NCI-H748 treated with DMSO at 0.1 percent for 48 hours (cell line): ENCODE results near the gene ARHGEF40.
"Not testable (repeated sequence)": the region's sequence is repeated elsewhere in the genome, so short reads cannot be mapped to it uniquely, and the experiment has no call there.

ENCODE experiments used
- DNase-seq: peaks from one replicate; lab custom pipeline; 2025; lab: John Stamatoyannopoulos, UW

The ARHGEF40 gene

GRCh38 chr14:21039585-21040369 lies 30.3 kb upstream of the ARHGEF40 start:
- no peak for DNase-seq

DNA sequence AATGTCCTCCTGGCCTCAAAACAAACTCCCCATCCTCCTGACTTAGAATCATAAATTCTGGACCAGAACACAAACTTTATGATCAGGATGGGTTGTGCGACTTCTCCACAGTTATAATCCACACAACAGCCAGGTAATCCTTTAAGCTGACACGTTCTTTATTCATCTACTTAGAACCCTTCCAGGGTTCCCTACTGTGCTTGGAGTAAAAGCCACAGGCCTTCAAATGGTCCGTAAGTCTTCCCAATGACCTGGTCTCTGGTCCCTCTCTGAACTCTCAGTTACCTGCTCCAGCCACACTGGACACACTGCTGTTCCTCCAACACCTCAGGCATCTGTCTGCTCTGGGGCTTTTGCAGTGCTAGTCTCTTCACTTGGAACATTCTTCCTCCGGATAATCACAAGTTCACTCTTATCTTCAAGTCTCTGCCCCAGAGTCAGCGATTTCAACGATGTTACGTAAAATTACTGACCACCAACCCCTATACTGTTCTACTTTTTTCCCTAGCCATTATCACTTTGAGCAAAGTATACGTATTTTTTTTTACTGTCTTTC lies 29.7 kb upstream of the ARHGEF40 start:
- DNase-seq: no peak

DNA sequence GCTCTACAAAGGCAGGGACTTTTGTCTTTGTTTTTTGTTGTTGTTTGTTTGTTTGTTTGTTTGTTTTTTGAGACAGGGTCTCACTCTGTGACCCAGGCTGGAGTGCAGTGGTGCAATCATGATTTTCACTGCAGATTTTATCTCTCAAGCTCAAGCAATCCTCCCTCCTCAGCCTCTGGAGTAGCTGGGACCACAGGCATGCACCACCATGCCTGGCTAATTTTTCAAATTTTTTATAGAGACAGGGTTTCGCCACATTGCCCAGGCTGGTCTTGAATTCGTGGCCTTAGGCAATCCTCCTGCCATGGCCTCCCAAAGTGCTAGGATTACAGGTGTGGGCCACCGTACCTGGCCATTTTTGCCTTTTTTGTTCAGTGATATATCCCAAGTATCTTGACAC lies 29.2 kb upstream of the ARHGEF40 start:
- not testable (repeated sequence) for DNase-seq

DNA sequence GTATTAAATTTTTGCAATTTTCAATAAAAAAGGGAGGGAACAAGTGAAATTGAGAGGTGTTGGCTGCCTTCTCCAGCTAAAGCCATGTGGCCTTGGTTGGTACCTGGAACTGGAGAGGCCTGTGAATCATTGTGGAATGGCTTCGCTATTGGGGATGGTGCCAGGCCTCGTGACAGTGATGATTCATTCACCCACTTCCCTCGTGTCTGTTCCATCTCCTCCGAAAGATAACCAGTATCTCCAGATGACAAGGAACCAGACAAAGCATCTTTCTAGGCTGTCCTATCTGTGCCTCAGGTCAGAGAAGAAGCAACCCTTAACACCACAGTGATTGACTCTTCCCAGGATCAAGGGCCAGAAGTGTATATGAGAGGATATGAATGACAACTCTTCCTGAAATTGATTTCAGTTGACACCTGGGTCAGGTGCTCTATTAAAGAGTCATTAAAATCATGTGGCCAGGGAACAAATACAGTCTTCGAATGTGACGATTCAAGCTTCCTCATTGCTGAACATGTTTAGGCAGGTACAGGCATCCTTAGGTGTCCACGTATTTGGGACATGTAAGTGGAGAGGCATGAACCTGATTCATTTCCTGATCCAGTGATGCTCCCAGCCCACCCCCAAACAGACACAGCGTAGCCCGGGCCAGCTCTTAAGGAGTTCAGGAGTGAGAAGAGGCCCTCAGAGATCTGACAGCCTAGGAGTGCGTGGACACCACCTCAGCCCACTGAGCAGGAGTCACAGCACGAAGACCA lies 28.2 kb upstream of the ARHGEF40 start, which contains the start of gene RNASE7:
RNASE7 (plus strand) TSS at position 687 of the 758 bp plus-strand sequence. CDS start 631 bp downstream, outside the sequence.
- DNase-seq: no peak

- no peak for DNase-seq
These were observed 27.2 kb upstream of the ARHGEF40 start for GRCh38 chr14:21042918-21043317.

GRCh38 chr14:21043387-21043973 lies 26.6 kb upstream of the ARHGEF40 start:
- no peak for DNase-seq

DNA sequence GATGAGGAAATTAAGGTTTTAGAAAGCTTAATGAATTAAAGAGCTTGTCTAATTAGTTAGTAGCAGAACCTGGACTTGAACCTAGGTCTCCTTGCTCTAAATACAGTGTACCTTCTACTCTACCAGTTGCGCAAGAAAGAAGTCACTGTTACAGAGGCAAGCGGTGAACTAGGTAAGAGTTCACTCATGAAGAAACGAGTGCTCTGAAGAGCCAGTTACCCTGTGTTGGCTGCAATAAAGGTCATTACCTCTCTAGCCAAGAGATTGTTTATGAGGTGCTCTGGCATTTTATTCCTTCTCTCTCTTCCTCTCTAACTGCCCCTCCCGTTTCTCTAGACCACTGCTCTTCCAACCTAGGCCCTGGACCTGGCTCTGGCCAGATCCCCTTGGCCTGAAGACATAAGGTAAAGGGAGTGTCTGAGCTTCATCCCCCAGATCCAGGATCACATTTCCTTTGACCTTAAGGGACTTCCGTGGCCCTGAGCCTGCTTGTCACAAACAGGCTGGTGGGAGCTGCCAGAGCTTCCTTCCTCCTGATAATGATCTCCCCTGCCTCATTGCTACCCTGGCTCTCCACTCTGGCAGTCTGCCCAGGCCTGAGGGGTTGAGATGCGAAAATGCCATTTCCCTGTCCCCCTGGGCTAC lies 26.0 kb upstream of the ARHGEF40 start:
- DNase-seq: no peak

- no peak for DNase-seq
These were observed 22.7 kb upstream of the ARHGEF40 start for GRCh38 chr14:21047378-21047781.

- DNase-seq: no peak
These were observed 21.5 kb upstream of the ARHGEF40 start for GRCh38 chr14:21048638-21049037.

DNA sequence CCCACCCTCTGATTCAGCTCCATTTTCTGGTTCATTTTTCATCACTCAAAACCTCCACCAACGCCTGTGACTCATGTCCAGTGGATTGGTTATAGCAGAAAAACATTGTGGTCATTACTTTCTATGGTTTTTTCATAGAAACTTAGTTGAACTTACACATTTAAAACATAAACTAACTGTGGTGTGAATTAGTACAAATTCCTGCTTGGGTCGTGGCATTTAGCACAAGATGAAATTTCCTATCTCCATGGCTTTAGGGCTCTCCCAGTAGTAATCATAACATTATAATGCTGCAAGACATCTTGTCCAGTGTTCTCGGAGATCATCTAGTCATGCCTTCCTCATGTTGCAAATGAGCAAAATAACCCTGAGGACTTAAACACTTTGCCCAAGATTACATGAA lies 20.8 kb upstream of the ARHGEF40 start:
- DNase-seq: no peak

GRCh38 chr14:21050597-21050996 lies 19.5 kb upstream of the ARHGEF40 start:
- no peak for DNase-seq

- DNase-seq: no peak
These were observed 16.7 kb upstream of the ARHGEF40 start for GRCh38 chr14:21053184-21054122.

- DNase-seq: no peak
These were observed 15.9 kb upstream of the ARHGEF40 start for GRCh38 chr14:21054123-21054767.

DNA sequence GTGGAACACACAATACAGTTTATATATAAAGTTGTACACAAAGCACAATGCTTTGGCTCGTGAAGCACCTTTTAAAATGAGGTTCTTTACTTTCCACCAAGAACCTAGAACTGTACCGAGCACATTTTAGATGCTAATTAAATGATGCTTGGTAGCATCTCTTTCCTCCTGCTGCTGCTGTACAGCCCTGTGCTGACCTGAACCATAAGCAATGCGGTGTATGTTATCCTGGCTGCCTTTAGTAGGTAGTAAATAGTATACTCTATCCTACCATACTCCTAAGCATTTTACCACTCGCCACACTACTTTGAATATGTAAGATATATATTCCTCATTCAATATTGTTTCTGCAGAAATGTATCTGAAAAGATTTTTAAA lies 15.3 kb upstream of the ARHGEF40 start:
- no peak for DNase-seq

GRCh38 chr14:21055432-21056117 lies 14.5 kb upstream of the ARHGEF40 start:
- DNase-seq: no peak

GRCh38 chr14:21056520-21057163 lies 13.5 kb upstream of the ARHGEF40 start:
- no peak for DNase-seq

DNA sequence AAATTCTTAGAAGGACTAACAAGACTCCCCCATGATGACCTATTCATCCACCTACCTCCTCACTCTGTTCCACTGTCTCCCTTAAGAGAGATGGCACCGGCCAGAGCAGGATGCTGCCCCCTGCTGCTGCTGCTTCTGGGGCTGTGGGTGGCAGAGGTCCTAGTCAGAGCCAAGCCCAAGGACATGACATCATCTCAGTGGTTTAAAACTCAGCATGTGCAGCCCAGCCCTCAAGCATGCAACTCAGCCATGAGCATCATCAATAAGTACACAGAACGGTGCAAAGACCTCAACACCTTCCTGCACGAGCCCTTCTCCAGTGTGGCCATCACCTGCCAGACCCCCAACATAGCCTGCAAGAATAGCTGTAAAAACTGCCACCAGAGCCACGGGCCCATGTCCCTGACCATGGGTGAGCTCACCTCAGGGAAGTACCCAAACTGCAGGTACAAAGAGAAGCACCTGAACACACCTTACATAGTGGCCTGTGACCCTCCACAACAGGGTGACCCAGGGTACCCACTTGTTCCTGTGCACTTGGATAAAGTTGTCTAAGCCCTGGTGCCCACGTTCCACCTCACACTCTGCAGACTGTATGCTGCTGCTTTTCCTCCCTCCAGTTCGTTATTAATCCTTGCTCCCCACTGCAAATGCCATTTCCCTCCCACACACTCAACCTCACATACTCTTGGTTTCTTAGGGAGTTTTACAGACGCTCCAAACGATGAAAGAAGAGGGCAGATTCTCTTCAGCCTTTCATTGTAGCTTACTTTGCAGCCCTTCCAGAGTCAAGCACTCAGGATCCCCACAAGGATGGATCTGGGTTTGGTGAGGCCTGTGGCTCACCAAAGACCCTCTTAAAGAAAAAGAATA lies 12.1 kb upstream of the ARHGEF40 start, which contains the start of gene RNASE8:
RNASE8 (plus strand) TSS at position 20 of the 873 bp plus-strand sequence; CDS start at position 91, 71 bp downstream.
- no peak for DNase-seq

DNA sequence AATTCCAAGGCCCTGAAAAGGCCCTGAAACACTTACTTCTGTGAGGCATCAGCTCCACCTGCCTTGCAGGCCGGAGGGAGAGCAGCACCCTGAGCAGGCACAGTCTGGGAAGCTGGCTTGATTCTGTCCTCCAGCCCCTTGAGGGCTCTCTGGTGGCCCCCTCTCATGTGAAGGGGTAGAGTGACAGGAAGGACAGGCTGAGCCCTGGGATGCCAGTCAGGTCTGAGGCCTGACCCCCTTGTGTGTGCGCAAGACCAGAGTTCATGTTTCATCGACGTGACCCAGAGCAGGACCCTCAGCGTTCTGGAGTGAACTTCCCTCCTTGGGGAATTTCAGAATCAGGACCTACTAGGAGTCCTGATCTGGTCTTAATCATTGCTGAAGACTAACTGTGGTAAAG lies 11.2 kb upstream of the ARHGEF40 start:
- DNase-seq: no peak
